Hepatic stellate cell (primary cell): ENCODE results near the gene LMLN.
"Not testable (repeated sequence)": the region's sequence is repeated elsewhere in the genome, so short reads cannot be mapped to it uniquely, and the experiment has no call there.

Source experiments
- DNase-seq: peaks from one replicate; pipeline ENCODE4 v3.0.0; 2011; ENCODE audit warnings: low spot score

Gene LMLN

GRCh38 chr3:198027045-198027798 lies 67.2 kb downstream of the LMLN start:
- no peak for DNase-seq

DNA sequence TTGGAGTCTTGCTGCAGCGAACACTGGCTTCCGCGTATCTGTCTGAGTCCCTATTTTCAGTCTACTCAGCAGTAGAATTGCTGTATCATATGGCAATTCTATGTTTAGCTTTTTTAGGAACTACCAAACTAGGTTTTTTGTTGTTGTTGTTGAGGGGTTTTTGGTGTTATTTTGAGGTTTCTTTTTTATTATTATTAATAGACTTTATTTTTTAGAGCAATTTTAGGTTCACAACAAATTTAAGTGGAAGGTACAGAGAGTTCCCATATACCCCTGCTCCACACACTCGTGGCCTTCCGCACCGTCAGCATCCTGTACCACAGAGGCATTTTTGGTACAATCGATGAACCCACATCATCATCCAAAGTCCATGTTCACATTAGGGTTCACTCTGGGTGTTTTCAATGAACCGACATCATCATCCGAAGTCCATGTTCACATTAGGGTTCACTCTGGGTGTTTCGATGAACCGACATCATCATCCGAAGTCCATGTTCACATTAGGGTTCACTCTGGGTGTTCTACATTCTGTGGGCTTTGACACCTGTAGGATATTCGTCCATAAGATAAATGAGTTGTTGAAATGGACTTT lies 67.9 kb downstream of the LMLN start:
- no peak for DNase-seq

DNA sequence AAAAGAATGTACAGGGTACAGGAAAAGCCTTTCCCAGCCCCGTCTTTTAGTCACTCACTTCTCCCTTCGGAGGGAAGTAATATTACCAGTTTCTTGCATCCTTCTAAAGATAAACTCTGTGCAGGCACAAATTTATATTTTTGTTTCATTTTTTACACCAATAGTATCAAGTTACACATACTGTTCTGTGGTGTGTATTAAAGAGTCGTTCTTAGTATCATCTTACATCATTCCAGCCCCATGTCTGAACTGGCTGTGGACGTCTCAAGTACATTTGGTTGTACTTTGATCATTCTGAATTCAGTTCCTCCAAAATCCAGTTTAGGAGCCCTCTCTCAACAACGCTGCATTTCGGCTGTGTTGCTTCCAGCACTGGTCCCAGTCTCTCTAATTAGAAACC lies 68.7 kb downstream of the LMLN start:
- DNase-seq: no peak

GRCh38 chr3:198030125-198030524 lies 70.1 kb downstream of the LMLN start:
- DNase-seq: no peak

- no peak for DNase-seq
Observed at GRCh38 chr3:198030726-198031125, 70.7 kb downstream of the LMLN start.

DNA sequence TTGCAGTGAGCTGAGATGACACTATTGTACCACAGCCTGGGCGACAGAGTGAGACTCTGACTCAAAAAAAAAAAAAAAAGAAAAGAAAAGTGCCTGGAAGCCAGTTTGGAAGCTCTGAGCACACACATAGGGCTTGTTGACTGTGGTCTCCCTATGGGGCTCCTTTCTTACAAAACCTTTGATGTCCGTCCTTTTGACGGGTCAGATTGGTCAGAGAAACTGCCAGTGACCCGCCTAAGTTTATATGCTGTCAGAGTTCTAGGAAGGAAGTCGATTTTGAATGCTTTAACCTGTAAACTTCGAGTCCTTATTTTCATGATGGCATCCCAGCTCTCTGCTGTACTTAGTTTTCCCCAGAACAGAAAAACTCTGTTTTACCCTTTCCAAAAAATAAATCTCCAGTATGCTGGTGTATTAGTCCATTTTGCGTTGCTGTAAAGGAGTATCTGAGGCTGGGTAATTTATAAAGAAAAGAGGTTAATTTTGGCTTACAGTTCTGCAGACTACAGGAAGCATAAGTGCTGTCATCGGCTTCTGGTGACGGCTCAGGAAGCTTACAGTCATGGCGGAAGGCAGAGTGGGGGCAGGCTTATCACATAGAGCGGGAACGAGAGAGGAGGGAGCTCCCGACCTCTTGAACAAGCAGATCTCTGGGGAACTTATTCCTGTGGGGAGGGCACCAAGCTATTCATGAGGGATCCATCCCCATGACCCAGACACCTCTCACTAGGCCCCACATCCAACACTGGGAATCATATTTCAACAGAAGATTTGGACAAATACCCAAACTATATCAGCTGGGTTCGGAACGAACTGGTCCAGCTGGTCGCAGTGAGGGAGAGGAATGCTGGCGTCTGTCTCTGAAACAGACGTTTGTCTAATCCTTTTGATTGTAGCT lies 72.3 kb downstream of the LMLN start:
- DNase-seq: no peak

GRCh38 chr3:198043119-198043518 lies 83.1 kb downstream of the LMLN start:
- DNase-seq: no peak

- DNase-seq: no peak
Observed at GRCh38 chr3:198046120-198046857, 86.3 kb downstream of the LMLN start.

DNA sequence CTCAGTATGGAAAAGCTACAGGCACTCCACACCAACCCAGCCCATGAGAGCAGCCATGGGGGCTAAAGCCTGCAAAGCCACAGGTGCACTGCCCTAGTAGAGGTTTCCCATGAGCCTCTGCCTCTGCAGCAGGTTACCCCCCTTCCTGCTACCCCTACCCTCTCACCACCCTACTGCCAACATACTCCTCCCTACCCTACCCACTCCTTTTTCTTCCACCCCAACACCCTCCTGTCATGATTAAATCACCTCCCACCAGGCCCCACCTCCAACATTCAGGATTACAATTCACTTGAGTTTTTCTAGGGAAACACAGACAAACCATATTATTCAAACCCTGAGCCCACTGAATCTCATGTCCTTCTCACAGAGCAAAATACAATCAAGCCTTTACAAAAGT lies 88.4 kb downstream of the LMLN start:
- no peak for DNase-seq

DNA sequence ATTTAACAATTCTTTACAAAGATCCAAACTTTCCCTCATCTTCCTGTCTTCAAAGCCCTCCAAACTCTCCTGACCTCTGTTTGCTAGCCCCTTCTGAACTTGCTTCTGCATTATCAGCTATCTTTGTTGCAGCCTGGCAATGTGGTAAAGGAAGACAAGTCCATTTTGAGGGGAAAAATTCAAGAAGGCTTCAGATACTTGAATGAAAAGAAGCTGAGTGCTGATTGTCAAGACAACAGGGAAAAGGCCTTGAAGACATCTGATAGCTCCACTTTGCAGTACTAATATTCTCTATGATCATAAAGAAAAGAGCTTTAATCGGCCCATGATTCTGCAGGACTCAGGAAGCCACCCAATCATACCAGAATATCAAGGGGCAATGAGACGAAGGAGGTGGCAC lies 91.8 kb downstream of the LMLN start:
- no peak for DNase-seq

- not testable (repeated sequence) for DNase-seq
Observed at GRCh38 chr3:198053462-198053861, 93.4 kb downstream of the LMLN start.

GRCh38 chr3:198061119-198062067 lies 101.4 kb downstream of the LMLN start:
- no peak for DNase-seq

DNA sequence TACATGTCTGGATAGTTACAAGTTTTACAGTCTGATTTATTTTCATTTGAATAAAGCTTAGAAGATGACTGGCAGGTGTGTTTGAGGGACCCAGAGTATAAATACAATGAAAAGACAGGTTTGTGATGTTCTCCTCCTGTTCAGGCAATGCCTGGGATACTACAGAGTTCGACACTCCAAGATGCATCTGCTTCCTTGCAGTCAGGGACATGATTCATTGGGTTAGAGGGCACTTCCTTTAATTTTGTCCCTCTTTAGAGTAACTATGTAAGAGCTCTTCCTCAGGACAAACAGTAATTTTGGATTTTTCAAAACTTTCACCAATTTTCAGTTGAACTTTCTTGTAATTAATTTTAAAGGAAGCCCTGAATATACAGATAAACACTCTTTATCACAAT lies 102.0 kb downstream of the LMLN start:
- no peak for DNase-seq

- DNase-seq: no peak
Observed at GRCh38 chr3:198064420-198064819, 104.4 kb downstream of the LMLN start.

- DNase-seq: no peak
Observed at GRCh38 chr3:198065897-198066296, 105.9 kb downstream of the LMLN start.

DNA sequence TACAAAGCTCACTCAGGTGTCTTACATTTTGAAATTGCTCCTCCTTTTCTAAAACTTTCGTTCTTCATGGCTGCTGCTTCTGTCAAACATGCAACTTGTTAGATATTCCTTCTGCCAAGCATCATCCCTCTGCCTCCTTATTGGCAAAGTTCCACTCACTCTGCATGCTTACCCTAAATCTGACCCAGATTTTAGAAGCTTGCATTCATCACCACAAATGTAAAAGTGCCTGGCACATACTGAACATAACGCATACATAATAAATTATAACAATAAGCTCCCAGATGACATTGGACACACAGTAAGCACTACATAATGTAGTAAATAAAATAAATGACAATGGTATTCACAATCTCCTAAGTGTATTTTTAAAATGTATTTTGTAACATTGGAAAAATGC lies 107.4 kb downstream of the LMLN start:
- DNase-seq: no peak

DNA sequence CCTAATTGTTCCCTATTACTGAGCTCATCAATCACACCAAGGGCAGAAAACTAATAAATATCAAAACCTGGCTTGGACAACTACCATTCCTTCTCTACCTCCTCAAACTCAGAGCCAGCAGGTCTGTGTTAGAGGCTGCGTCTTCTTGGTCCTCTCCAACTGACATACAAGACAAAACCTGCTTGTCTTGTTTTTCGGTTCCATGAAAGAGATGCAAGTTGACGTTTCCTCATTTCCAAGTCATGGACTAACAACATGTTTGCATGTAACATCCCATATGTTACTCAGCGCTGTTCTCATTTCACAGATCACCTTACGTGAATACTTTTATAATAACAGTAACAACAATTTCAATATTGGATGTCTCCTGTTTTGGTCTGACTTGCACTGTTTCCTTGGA lies 110.9 kb downstream of the LMLN start:
- DNase-seq: no peak

DNA sequence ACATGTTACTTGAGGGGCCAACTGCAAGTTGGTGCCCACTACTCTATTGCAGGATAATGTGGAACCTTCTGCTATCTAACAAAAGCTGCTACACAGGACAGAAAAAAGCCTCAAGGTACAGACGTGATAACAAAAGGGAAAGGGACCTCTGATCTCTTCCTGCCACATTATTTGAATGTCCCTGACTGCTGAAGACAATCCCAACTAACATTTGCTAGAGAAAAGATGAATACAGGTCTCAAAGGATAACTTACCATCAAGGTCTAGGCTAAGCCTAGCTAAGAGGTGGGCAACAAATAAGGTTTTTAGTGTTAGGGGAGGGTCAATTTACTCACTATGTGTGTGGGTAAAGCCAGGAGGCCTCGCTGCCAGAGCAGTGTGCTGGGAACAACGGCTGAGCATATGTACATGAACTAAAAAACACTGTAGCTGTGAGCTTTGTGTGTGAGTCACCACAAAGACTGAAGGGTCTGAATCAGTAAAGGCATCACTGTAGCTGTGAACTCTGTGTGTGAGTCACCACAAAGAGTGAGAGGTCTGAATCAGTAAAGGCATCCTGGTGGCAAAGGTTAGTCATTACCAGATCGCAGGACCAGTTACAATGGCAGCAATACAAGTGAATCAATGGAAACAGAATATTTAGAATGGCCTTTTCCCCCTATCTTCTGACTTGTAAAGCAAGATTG lies 111.7 kb downstream of the LMLN start:
- DNase-seq: peak; percentile 14

DNA sequence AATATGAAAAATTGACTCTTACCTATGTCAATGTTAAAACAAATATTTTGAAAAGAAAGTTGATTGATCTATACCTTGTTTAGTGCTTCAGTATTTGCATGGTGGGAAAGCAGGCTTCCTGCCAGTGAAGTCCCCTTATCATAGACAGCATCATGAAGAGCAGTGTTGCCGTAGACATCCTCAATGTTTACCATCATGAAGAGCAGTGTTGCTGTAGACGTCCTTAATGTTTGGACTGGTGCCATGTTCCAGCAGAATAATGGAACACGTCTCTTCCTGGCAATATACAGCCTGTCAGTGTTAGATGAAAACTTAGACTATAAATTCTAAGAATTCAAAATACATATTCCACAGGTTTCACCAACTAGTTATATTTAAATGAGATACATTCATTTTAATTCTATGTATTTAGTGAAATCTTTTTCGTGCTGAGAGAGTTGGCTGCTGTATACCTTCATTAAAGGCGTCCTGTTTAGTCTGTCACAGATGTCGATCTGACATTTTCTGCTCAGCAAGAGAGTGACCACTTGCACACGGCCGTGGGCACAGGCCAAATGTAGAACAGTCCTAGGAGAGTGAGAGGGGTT lies 116.8 kb downstream of the LMLN start:
- no peak for DNase-seq
